H1 (cell line): Measurements from ENCODE around the gene C3orf20. TPM values are rescaled to one million over a fixed set of nuclear protein-coding genes. Genes with fewer than 3 reads are reported as not detected.

Experiments used
- EZH2 ChIP-seq: fragments of 200-600 bp; sonication (generic); IDR thresholded peaks from 2 replicates; pipeline ENCODE4 v1.7.1; 2012; ENCODE audit warnings: low read depth, mild to moderate bottlenecking, moderate library complexity, low read length, inconsistent platforms; ENCODE audit not compliant: severe bottlenecking
- NANOG ChIP-seq: IDR thresholded peaks from 2 replicates; pipeline ENCODE4 v1.6.1; 2011; ENCODE audit warnings: low read length, low read depth, mild to moderate bottlenecking, inconsistent platforms; ENCODE audit not compliant: insufficient read depth, poor library complexity, severe bottlenecking
- polyA plus RNA-seq, 7 experiments: library from polyadenylated mRNA; depleted of rRNA in 3 of 7; stranded (reverse) in 5 of 7; unstranded in 2 of 7; fragments of >200 nt in 5 of 7; fragments of 200-250 nt in 2 of 7; gene quantifications; 1 replicate in 5 of 7; 2 replicates in 1 of 7; 4 replicates in 1 of 7; pipeline versions ENCODE4 v1.2.1 to v1.2.3, GENCODE V29; 2011 to 2013; ENCODE audit warnings: missing spikeins in 2 of 7, mixed read lengths in 2 of 7
- total RNA-seq: library from RNA; stranded (reverse); fragmentation: NEBNext Ultra II Directional; extraction: Animal tissue kit (Norgen Biotek cat#: 25700); gene quantifications from 2 replicates; pipeline ENCODE4 v1.2.1, GENCODE V29; 2021

C3orf20 gene
- total and polyA plus RNA-seq, 2 of the 8 experiments (the other 6 are each of a cell fraction or from before 2014, with no cell fraction given), result not detected

- no peak for TF ChIP-seq EZH2
- TF ChIP-seq NANOG, result no peak
- TF ChIP-seq, all 59 proteins: peak for 0
These were observed 23.8 kb downstream of the C3orf20 start (continued) for GRCh38 chr3:14698601-14699244.
